Measurements from ENCODE around the gene GRIP2.

The GRIP2 gene

DNA sequence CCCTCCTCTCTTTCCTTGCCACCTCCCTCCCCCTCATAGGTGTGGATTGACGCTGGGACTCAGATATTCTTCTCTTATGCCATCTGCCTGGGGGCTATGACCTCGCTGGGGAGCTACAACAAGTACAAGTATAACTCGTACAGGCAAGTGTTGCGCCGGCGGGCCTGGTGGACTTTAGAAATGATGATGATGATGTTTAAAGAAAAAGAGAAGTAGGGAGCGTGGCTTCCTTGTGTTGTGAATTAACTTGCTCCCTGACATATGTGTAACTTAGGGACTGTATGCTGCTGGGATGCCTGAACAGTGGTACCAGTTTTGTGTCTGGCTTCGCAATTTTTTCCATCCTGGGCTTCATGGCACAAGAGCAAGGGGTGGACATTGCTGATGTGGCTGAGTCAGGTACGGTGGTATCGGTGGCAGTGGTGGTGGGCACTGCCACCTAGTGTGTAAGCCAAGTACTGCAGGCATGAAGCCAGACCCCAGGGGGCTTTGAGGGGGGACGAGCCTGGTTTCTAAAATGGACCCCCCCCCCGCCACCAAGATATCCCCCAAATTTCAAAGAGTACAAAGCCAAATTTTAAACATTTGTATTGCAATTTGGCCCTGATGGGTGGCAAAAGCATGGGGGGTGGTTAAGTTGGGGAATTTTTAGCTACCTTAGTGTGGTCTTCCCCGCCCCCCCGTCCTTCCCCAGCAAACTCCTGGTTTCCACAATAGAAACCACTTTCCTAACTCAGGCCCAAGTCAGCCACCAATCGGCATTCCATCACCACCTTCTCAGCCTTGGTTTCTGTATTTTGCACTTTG, 72.1 kb downstream of the GRIP2 start:
- peak; percentile 69 for DNase-seq (ENCODE audit: low read depth, low spot score)

- DNase-seq (ENCODE audit: low read depth, low spot score) = no peak
These were observed 73.8 kb downstream of the GRIP2 start for GRCh38 chr3:14466179-14466903.

- no peak for DNase-seq (ENCODE audit: low read depth, low spot score)
These were observed 74.7 kb downstream of the GRIP2 start for GRCh38 chr3:14465425-14465824.

GRCh38 chr3:14464521-14464920, 75.6 kb downstream of the GRIP2 start:
- DNase-seq (ENCODE audit: low read depth, low spot score) = no peak

- no peak for DNase-seq (ENCODE audit: low read depth, low spot score)
These were observed 76.0 kb downstream of the GRIP2 start for GRCh38 chr3:14464141-14464465.

DNA sequence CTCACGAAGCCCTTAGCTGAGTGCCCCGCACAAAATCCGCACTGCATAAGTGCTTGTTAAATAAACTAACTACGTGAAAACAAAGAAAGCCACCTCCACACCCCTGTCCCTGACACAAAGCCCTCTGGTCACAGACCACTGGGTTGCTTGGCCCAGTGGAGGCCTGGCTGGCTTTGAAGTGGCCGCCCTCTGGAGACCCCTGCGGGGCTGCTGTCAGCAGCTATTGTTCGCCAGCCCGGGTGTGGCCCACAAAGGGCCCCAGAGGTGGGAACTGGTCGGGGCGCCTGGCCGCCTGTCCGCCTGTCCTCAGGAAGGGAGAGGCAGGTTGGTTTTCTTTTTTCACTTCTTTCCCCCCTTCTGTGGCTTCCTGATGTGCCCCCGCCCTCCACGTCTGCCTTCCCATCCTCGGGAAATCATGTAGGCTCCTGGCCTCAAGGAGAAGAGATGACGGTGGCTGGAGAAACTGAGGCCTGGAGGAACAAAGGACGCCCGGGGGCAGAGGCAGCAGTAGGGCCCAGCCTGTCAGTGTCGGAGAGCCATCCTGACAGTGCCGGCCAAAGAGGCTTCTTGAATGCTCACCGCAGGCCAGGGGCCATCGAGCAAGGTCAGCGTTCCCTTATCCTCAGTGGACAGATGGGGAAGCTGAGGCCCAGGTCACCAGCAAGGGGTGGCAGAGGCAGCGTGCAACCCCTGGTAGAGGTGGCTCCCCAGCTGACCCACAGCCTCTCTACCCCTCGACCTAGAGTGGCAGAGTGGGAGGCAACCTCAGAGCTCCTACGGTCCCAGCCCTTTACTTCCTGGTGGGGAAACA, 76.6 kb downstream of the GRIP2 start:
- DNase-seq (ENCODE audit: low read depth, low spot score) = no peak

DNA sequence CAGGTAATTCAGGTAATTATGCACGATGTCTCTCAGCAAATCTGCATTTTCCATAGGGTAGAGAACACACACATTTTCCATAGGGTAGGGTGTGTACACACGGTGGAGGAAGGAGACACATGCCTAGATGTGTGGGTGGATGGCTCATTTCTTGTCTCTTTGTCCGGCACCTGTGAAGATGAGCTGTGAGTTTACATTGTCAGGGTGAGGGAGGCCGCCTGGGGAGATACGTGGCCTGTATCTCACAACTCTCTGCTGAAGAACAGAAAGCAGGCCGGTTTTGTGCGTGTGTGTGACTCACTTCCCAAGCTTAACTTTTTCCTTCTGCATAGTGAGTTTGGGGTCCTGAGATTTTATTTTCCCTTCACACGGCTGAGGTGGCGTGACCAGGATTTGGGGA, 77.4 kb downstream of the GRIP2 start:
- DNase-seq (ENCODE audit: low read depth, low spot score) = no peak

GRCh38 chr3:14461748-14462324, 78.3 kb downstream of the GRIP2 start:
- DNase-seq (ENCODE audit: low read depth, low spot score) = peak; percentile 87

DNA sequence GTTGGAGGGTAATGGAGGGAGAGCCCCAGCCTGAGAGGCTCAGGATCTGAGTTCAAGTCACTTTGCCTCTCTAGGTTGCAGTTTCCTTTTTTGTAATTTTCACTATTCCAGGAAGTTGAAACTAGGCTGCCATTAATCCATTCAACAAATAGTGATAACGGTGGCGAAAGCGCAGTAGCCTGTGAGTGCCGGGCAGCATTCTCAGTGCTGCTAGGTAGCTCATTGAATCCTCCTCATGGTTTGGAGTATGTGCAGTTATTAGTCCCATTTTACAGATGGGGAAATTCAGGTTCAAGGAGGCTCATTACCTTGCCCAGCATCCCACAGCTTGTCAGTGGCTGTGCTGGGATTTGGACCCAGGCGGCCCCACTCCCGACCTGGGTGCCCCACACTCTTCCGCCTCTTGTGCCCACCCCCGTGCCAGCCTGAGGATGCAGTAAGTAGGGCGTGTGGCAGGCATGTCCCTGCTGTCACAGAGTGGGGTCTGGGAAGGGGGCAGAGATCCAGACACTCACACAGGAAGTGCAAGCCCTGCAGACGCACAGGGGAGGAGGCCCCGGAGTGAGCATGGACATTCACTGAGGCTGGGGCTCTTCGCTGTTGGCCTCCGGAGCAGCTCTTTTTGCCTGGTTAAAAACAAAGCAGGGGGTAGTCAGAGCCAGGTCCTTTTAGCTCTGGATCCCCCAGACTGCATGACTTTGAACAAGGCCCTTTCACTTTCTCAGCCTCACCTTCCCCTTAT, 79.0 kb downstream of the GRIP2 start:
- no peak for DNase-seq (ENCODE audit: low read depth, low spot score)

DNA sequence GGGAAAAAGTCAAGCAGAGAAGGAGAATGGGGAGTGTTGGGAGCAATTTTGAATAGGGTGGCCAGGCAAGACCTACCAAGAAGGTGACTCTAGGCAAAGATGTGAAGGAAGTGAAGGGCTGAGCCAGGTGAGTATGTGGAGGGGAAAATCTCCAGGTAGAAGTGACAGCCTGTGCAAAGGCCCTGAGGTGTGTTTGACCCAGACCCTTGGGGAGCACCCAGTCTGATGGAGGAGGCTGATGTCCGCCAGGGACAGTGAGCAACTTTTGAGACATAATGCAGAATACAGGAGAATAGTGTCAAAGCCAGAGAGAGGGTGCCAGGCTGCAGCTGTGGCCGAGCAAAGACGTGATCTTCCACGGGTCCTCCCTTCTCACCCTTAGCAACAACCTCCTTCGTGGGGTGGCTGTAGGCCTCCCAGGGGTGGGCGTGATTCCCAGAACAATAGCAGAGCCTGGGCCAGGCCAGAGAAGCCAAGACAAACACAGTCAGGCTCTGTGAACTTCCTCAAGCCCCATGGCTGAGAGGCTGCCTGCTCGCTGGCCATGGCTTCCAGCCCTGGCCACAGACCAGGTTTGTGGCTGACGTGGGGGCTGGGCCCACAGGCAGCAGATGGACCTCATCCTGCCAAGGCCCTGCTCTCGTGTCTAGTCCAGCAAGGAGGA, 79.7 kb downstream of the GRIP2 start:
- DNase-seq (ENCODE audit: low read depth, low spot score) = peak; percentile 96

DNA sequence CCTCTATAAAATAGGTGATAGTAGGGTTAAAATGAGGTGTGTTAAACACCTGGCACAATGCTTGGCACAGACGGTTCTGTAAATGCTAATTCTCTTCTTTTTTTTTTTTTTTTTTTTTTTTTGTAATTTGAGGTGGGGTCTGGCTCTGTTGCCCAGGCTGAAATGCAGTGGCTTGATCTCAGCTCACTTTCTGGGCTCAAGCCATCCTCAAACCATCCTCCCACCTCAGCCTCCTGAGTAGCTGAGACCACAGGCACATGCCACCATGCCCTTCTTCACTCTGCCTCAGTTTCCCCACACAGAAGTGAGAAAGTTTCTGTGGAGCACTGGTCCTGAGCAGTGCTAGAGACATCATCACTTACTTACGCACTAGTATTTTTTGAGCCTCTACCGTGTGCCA, 80.4 kb downstream of the GRIP2 start:
- DNase-seq (ENCODE audit: low read depth, low spot score) = no peak

DNA sequence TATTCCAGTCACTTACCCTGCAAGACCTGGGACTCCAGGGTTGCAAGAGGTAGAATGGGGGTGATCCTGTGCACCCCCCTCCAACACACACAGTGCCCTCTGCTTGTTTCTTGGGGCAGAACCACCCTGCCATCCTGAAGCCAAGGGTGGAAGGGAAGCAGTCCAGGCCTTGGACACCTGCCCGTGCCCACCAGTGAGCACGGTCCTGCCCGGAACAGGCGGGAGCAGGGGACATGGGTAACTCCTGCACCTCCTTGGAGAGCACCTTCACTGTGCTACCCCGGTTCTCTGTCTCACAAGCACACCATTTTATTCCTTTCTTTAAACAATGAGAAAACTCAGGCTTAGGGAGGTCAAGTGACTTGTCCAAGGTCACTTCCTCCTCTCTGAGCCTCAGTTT, 80.8 kb downstream of the GRIP2 start:
- no peak for DNase-seq (ENCODE audit: low read depth, low spot score)

GRCh38 chr3:14458434-14459275, 81.5 kb downstream of the GRIP2 start:
- no peak for DNase-seq (ENCODE audit: low read depth, low spot score)

GRCh38 chr3:14457999-14458398, 82.1 kb downstream of the GRIP2 start:
- DNase-seq (ENCODE audit: low read depth, low spot score) = no peak

DNA sequence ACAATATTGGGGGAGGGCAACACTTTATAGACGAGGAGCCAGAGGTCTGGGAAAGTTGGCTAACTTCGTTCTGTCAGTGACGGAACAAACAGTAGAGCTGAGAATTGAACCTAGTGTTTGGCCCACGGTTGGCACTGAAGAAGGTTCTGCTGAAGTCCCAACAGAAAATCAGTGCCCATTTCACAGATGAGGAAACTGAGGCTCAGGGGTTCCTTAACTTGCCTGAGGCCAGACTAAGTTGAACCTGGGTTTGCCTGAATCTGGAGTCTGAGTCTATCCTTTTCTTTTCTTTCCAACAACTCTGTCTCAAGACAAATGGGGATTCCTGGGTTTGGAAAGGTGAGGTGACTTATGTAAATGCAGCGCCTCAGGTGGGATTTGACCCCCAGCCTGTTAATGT, 82.7 kb downstream of the GRIP2 start:
- no peak for DNase-seq (ENCODE audit: low read depth, low spot score)

GRCh38 chr3:14456794-14457193, 83.3 kb downstream of the GRIP2 start:
- no peak for DNase-seq (ENCODE audit: low read depth, low spot score)

DNA sequence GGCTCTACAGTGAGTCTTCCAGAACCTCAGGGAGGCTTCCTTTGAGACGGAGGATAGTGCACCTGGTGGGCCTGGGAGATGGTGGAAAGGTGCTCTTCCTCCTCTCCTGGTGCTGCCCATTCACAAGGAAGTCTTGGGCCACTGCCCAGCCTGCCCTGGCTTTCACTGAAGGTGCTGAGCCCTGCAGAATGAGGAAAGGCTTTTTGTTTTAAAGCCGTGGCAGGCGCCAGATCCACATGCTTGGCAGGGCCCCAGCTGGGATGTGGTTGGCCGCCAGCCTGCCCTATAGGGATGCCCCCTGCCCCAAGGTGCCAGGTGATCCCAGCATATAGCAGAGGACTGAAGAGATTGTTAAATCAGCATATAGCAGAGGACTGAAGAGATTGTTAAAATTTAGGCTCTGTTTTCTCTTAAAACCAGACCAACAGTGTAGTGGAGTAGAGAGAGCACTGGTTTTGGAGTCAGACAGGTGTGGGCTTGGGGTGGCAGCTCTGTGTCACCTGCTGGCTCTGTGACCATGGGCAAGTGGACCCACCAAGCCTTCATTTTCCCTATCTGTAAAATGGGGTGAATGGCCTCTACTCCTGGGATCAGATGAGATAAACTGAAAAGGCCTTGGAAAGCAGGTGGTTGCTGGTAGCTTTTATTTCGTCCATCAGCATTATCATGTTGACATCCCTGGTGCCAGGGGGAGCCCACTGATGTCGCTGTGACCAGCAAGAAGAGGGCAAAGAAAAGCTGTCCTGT, 84.4 kb downstream of the GRIP2 start:
- DNase-seq (ENCODE audit: low read depth, low spot score) = peak; percentile 78

- DNase-seq (ENCODE audit: low read depth, low spot score) = no peak
These were observed 85.4 kb downstream of the GRIP2 start for GRCh38 chr3:14454639-14455310.

Measured in astrocyte of the hippocampus (primary cell).